OCI-LY7 (cell line): ENCODE data around the gene IPO11. TPM values are rescaled to one million over a fixed set of nuclear protein-coding genes. Genes with fewer than 3 reads are reported as not detected.

ENCODE experiments used
- BruUV-seq: library from RNA; stranded (reverse); fragments of 400-500 nt; replicated peaks from 2 replicates; lab custom pipeline; 2021; lab: Mats Ljungman, UMichigan
- CTCF ChIA-PET: fragments of 300-600 bp; sonication (Branson Sonifier 250); formaldehyde crosslinking; loops from one replicate; lab custom pipeline; 2022; ENCODE audit warnings: antibody characterized with exemption; ENCODE audit not compliant: unreplicated experiment; lab: Charles Lee
- POLR2A ChIA-PET: fragments of 300-600 bp; sonication (Branson Sonifier 250); formaldehyde crosslinking; loops from one replicate; lab custom pipeline; 2022; ENCODE audit warnings: antibody characterized with exemption; lab: Charles Lee
- DNase-seq: peaks from one replicate; pipeline ENCODE4 v3.0.0-alpha.2; 2015; ENCODE audit warnings: low spot score
- H2AFZ ChIP-seq: fragments of 200-600 bp; sonication (generic), shearing (Covaris generic); 2 replicates; pipeline ENCODE4 v1.6.1; 2014; ENCODE audit warnings: mild to moderate bottlenecking, antibody characterized with exemption, low read length, moderate library complexity
- H3K27ac ChIP-seq: fragments of 200-600 bp; sonication (generic); 2 replicates; pipeline ENCODE4 v1.5.1; 2014; ENCODE audit warnings: mixed run types, low read depth, mild to moderate bottlenecking, moderate library complexity, low read length, inconsistent platforms; ENCODE audit not compliant: poor library complexity, severe bottlenecking
- H3K36me3 ChIP-seq: fragments of 200-600 bp; sonication (generic); 2 replicates; pipeline ENCODE4 v1.6.1; 2014; ENCODE audit warnings: mild to moderate bottlenecking, antibody characterized with exemption, low read length, moderate library complexity, mixed read lengths; ENCODE audit not compliant: insufficient read depth
- H3K4me1 ChIP-seq: fragments of 200-600 bp; sonication (generic); 2 replicates; pipeline ENCODE4 v1.5.1; 2014; ENCODE audit warnings: mild to moderate bottlenecking, low read length; ENCODE audit not compliant: insufficient read depth, poor library complexity, severe bottlenecking
- H3K4me2 ChIP-seq: fragments of 200-600 bp; sonication (generic); 2 replicates; pipeline ENCODE4 v1.6.1; 2014; ENCODE audit warnings: mild to moderate bottlenecking, low read length
- H3K4me3 ChIP-seq: fragments of 200-600 bp; sonication (generic); 2 replicates; pipeline ENCODE4 v1.5.1; 2014; ENCODE audit warnings: mild to moderate bottlenecking, low read depth, low read length; ENCODE audit not compliant: poor library complexity, severe bottlenecking
- H3K79me2 ChIP-seq: fragments of 200-600 bp; sonication (generic); 2 replicates; pipeline ENCODE4 v1.6.1; 2016; ENCODE audit warnings: low read depth, mild to moderate bottlenecking, low read length, moderate library complexity, mixed read lengths; ENCODE audit not compliant: insufficient read depth
- H3K9me2 ChIP-seq: fragments of 200-600 bp; sonication (generic); 2 replicates; pipeline ENCODE4 v1.6.1; 2016; ENCODE audit warnings: mild to moderate bottlenecking, low read length, mixed read lengths; ENCODE audit not compliant: insufficient read depth
- H3K9me3 ChIP-seq: fragments of 200-600 bp; sonication (generic); 2 replicates; pipeline ENCODE4 v1.6.1; 2014; ENCODE audit warnings: mild to moderate bottlenecking, mixed run types, low read length, mixed read lengths
- H4K20me1 ChIP-seq: fragments of 200-600 bp; sonication (generic); 2 replicates; pipeline ENCODE4 v1.6.1; 2014; ENCODE audit warnings: mild to moderate bottlenecking, antibody characterized with exemption, low read length, moderate library complexity, mixed read lengths; ENCODE audit not compliant: insufficient read depth
- EZH2phosphoT487 ChIP-seq: fragments of 200-600 bp; sonication (generic); IDR thresholded peaks from 2 replicates; pipeline ENCODE4 v1.6.1; 2018; ENCODE audit warnings: low read depth, borderline replicate concordance, mild to moderate bottlenecking, mixed run types, antibody characterized with exemption, low read length, moderate library complexity, mixed read lengths
- intact Hi-C: fragments of 100-400 bp; cut with micrococcal nuclease; formaldehyde crosslinking; loops from one replicate; pipeline ENCODE4 v1.10.0; 2022; ENCODE audit not compliant: unreplicated experiment
- total RNA-seq, 2 experiments: library from RNA; depleted of rRNA in 1 of 2; stranded (reverse); fragments of >200 nt in 1 of 2; shearing (Covaris generic) in 1 of 2; gene quantifications; 2 replicates each; pipeline ENCODE4 v1.2.3, GENCODE V29; 2014 to 2022
- TF ChIP-seq, protein P1 (sequence below): fragments of 200-600 bp; sonication (generic); conservative IDR thresholded peaks from 2 replicates; pipeline ENCODE4 v1.5.1; 2014; ENCODE audit warnings: mild to moderate bottlenecking, antibody characterized with exemption, low read length, moderate library complexity, mixed read lengths

IPO11 gene
- total RNA-seq, 2 experiments from 2014 or later, result 26.1 to 59.9 TPM

DNA sequence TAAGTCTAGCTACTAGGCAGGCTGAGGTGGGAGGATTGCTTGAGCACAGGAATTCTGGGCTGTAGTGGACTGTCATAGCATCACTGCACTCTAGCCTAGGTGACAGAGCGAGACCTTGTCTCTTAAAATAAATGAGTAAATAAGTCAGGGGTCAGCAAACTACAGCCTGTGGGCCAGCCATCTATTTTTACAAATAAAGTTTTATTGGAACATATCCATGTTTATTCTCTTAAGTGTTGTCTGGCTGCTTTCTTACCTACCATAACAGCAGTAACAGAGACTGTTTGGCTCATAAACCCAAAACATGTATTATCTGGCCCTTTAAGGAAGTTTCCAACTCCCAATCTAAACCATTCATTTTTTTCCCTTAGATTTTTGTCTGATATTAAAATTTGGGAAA is 38.5 kb upstream of the IPO11 start:
- CTCF ChIA-PET, result no interaction called here
- Histone ChIP-seq H3K9me2 (no peaks in the 10 kb centered on the region), H3K4me3 (no peak overlapping the region), H4K20me1 (no peaks in the 10 kb centered on the region), H3K9me3 (no peaks in the 10 kb centered on the region), H3K36me3 (peaks cover 92% of the 10 kb centered on the region), H2AFZ (no peak overlapping the region), H3K4me1 (no peaks in the 10 kb centered on the region), H3K79me2 (no peaks in the 10 kb centered on the region), H3K27ac (no peak overlapping the region), H3K4me2 (no peak overlapping the region)
- no peak for DNase-seq
- POLR2A ChIA-PET, result no interaction called here
- no TSS peak for BruUV-seq
- intact Hi-C loops, result no loop called here
- no peak for TF ChIP-seq EZH2phosphoT487
- TF ChIP-seq, protein P1, sequence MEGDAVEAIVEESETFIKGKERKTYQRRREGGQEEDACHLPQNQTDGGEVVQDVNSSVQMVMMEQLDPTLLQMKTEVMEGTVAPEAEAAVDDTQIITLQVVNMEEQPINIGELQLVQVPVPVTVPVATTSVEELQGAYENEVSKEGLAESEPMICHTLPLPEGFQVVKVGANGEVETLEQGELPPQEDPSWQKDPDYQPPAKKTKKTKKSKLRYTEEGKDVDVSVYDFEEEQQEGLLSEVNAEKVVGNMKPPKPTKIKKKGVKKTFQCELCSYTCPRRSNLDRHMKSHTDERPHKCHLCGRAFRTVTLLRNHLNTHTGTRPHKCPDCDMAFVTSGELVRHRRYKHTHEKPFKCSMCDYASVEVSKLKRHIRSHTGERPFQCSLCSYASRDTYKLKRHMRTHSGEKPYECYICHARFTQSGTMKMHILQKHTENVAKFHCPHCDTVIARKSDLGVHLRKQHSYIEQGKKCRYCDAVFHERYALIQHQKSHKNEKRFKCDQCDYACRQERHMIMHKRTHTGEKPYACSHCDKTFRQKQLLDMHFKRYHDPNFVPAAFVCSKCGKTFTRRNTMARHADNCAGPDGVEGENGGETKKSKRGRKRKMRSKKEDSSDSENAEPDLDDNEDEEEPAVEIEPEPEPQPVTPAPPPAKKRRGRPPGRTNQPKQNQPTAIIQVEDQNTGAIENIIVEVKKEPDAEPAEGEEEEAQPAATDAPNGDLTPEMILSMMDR, result no peak

DNA sequence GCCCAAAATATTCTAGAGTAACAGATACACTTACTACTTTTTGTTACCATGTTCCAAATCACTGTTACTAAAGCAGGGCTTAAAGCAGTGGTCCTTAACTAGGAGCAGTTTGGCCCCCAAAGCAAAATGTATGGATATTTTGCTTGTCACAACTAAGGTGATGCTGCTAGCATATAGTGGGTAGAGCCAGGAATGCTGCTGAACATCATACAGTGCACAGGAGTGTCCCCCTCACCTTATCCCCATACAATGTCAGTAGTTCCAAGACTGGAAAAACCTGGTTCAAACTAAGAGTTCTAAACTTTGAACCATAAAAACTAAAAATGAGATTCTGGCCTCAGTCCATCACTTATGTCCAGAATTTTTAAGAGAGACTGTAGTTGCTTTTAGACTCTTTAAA is 36.9 kb upstream of the IPO11 start:
- Histone ChIP-seq H3K4me3 (no peak overlapping the region), H3K4me2 (no peak overlapping the region), H4K20me1 (no peaks in the 10 kb centered on the region), H3K4me1 (no peaks in the 10 kb centered on the region), H3K9me2 (no peaks in the 10 kb centered on the region), H3K36me3 (peaks cover 94% of the 10 kb centered on the region), H3K79me2 (no peaks in the 10 kb centered on the region), H2AFZ (no peak overlapping the region), H3K9me3 (no peaks in the 10 kb centered on the region), H3K27ac (no peak overlapping the region)
- ChIA-PET POLR2A (no interaction called here), CTCF (no interaction called here)
- intact Hi-C loops, result no loop called here
- BruUV-seq, result no TSS peak
- DNase-seq, result no peak
- no peak for TF ChIP-seq EZH2phosphoT487
- TF ChIP-seq, protein P1, result no peak

DNA sequence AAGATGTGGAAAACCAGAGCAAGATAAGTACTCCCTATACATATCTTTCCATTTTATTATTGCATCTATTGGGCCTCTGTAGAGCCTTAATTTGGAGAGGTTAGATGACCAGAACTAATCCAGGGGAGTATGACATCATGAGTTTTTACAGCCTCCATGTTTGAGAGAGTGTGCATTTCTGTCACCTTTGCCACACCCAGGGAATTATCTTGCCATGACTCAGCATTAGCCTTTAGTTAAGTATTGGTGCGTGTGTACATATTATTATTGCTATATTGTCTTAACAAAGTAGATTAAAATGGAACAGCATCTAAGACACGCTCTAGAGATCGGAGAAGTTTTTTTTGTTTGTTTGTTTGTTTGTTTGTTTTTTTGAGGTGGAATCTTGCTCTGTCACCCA is 36.5 kb upstream of the IPO11 start:
- H2AFZ ChIP-seq, result no peak overlapping the region
- H3K4me2 ChIP-seq, result no peak overlapping the region
- H3K79me2 ChIP-seq, result no peaks in the 10 kb centered on the region
- TF ChIP-seq, protein P1, result no peak
- TF ChIP-seq EZH2phosphoT487, result no peak
- intact Hi-C loops, result no loop called here
- H3K27ac ChIP-seq, result no peak overlapping the region
- BruUV-seq, result no TSS peak
- POLR2A ChIA-PET, result interaction anchor here (0.7 kb wide), 1 partner anchor 166 kb away, joined by 3 read pairs; no protein-coding TSS in a partner anchor
- H3K9me2 ChIP-seq, result no peaks in the 10 kb centered on the region
- no peaks in the 10 kb centered on the region for H3K4me1 ChIP-seq
- H3K9me3 ChIP-seq, result no peaks in the 10 kb centered on the region
- H4K20me1 ChIP-seq, result no peaks in the 10 kb centered on the region
- H3K36me3 ChIP-seq, result peaks cover 94% of the 10 kb centered on the region
- H3K4me3 ChIP-seq, result no peak overlapping the region
- CTCF ChIA-PET, result no interaction called here
- no peak for DNase-seq
